ENCODE results near the gene MAN2B2. TPM values are rescaled to one million over a fixed set of nuclear protein-coding genes. Genes with fewer than 3 reads are reported as not detected.

Gene MAN2B2
- total RNA-seq, 4 donors from 2014 or later: 23.1 to 41.2 (median 32.5) TPM

- H3K4me3 ChIP-seq: no peak overlapping the region
- peaks cover 0 to 16% (median 3%) of the 10 kb centered on the region in 4 donors for H3K4me1 ChIP-seq
- H3K36me3 ChIP-seq: no peaks in the 10 kb centered on the region
- DNase-seq: no peak
- no peaks in the 10 kb centered on the region for H3K9me3 ChIP-seq
- H3K27me3 ChIP-seq: peaks cover 0 to 30% of the 10 kb centered on the region in 2 donors
- TF ChIP-seq CTCF (IDR thresholded peaks at IDR 0.05) (no peak), POLR2A (IDR thresholded peaks at IDR 0.05) (no peak)
- no peak overlapping the region for H3K27ac ChIP-seq
Measured at GRCh38 chr4:6565691-6566390, 9.1 kb upstream of the MAN2B2 start.

- Histone ChIP-seq H3K36me3 (no peaks in the 10 kb centered on the region), H3K9me3 (no peaks in the 10 kb centered on the region), H3K27me3 (peaks cover 0 to 29% of the 10 kb centered on the region in 2 donors), H3K4me1 (peaks cover 0 to 16% (median 3%) of the 10 kb centered on the region in 4 donors), H3K27ac (no peak overlapping the region), H3K4me3 (no peak overlapping the region)
- DNase-seq: no peak
- TF ChIP-seq POLR2A (IDR thresholded peaks at IDR 0.05) (no peak), CTCF (IDR thresholded peaks at IDR 0.05) (no peak)
Measured at GRCh38 chr4:6566391-6567190, 8.4 kb upstream of the MAN2B2 start.

- DNase-seq: no peak
- Histone ChIP-seq H3K27me3 (peaks cover 0 to 24% of the 10 kb centered on the region in 2 donors), H3K36me3 (no peaks in the 10 kb centered on the region), H3K27ac (no peak overlapping the region), H3K4me3 (no peak overlapping the region), H3K4me1 (peaks cover 0 to 16% (median 3%) of the 10 kb centered on the region in 4 donors), H3K9me3 (no peaks in the 10 kb centered on the region)
- TF ChIP-seq CTCF (IDR thresholded peaks at IDR 0.05): no peak
- no peak for TF ChIP-seq POLR2A (IDR thresholded peaks at IDR 0.05)
Measured at GRCh38 chr4:6567218-6567617, 7.8 kb upstream of the MAN2B2 start.

- DNase-seq: no peak
- TF ChIP-seq CTCF (IDR thresholded peaks at IDR 0.05): no peak
- no peaks in the 10 kb centered on the region for H3K36me3 ChIP-seq
- H3K4me3 ChIP-seq: no peak overlapping the region
- H3K27me3 ChIP-seq: peaks cover 0 to 15% of the 10 kb centered on the region in 2 donors
- peaks cover 0 to 10% (median 1%) of the 10 kb centered on the region in 4 donors for H3K4me1 ChIP-seq
- H3K9me3 ChIP-seq: no peaks in the 10 kb centered on the region
- H3K27ac ChIP-seq: no peak overlapping the region
Measured at GRCh38 chr4:6568148-6568547, 6.8 kb upstream of the MAN2B2 start.

- Histone ChIP-seq H3K9me3 (no peaks in the 10 kb centered on the region), H3K4me1 (peaks cover 0 to 7% (median 0%) of the 10 kb centered on the region in 4 donors), H3K27me3 (peaks cover 0 to 13% of the 10 kb centered on the region in 2 donors), H3K4me3 (no peak overlapping the region), H3K27ac (no peak overlapping the region), H3K36me3 (no peaks in the 10 kb centered on the region)
- no peak for DNase-seq
- no peak for TF ChIP-seq CTCF (IDR thresholded peaks at IDR 0.05)
- TF ChIP-seq POLR2A (IDR thresholded peaks at IDR 0.05): no peak
Measured at GRCh38 chr4:6568689-6569332, 6.2 kb upstream of the MAN2B2 start.
